Measurements from ENCODE around the gene SLC39A3. TPM values are rescaled to one million over a fixed set of nuclear protein-coding genes. Genes with fewer than 3 reads are reported as not detected.

SLC39A3 gene
- total RNA-seq, 1 experiment from 2014 or later: 32.4 TPM

- TF ChIP-seq, protein P1, sequence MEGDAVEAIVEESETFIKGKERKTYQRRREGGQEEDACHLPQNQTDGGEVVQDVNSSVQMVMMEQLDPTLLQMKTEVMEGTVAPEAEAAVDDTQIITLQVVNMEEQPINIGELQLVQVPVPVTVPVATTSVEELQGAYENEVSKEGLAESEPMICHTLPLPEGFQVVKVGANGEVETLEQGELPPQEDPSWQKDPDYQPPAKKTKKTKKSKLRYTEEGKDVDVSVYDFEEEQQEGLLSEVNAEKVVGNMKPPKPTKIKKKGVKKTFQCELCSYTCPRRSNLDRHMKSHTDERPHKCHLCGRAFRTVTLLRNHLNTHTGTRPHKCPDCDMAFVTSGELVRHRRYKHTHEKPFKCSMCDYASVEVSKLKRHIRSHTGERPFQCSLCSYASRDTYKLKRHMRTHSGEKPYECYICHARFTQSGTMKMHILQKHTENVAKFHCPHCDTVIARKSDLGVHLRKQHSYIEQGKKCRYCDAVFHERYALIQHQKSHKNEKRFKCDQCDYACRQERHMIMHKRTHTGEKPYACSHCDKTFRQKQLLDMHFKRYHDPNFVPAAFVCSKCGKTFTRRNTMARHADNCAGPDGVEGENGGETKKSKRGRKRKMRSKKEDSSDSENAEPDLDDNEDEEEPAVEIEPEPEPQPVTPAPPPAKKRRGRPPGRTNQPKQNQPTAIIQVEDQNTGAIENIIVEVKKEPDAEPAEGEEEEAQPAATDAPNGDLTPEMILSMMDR (conservative IDR thresholded peaks at IDR 0.05): no peak
- Histone ChIP-seq H2BK20ac (ENCODE audit: low read depth, low read length, poor library complexity, severe bottlenecking) (no peak overlapping the region), H3K4ac (ENCODE audit: low read depth, low read length) (no peak overlapping the region), H3K23me2 (ENCODE audit: insufficient read length, low read depth, low read length, poor library complexity, severe bottlenecking) (peaks cover 5% of the 10 kb centered on the region), H2BK5ac (ENCODE audit: insufficient read length, low read length) (no peak overlapping the region), H3K27ac (ENCODE audit: insufficient read length, low read depth, low read length) (no peak overlapping the region), H3K23ac (ENCODE audit: insufficient read length, low read depth, low read length) (no peak overlapping the region), H4K8ac (replicated peaks; ENCODE audit: insufficient read length, low read depth, low read length) (no peak overlapping the region), H3K14ac (ENCODE audit: insufficient read depth, low read length) (no peak overlapping the region), H4K20me1 (ENCODE audit: control insufficient read depth, insufficient read depth, insufficient read length) (no peaks in the 10 kb centered on the region), H4K91ac (ENCODE audit: insufficient read length, low read depth, low read length) (no peak overlapping the region), H3T11ph (ENCODE audit: low read length) (no peak overlapping the region), H3K56ac (ENCODE audit: insufficient read length, low read depth, low read length) (no peak overlapping the region), H3K27me3 (ENCODE audit: insufficient read depth, low read length) (no peaks in the 10 kb centered on the region), H2AFZ (ENCODE audit: low read length) (no peak overlapping the region), H2BK120ac (ENCODE audit: low read depth, low read length, poor library complexity, severe bottlenecking) (no peak overlapping the region), H3K4me1 (ENCODE audit: insufficient read depth, low read length) (no peaks in the 10 kb centered on the region), H2BK12ac (ENCODE audit: insufficient read length, low read depth, low read length) (no peak overlapping the region), H3K18ac (ENCODE audit: insufficient read length, low read depth, low read length) (no peak overlapping the region), H3K79me2 (ENCODE audit: insufficient read depth, low read length) (no peaks in the 10 kb centered on the region), H3K9me3 (ENCODE audit: control insufficient read depth, low read depth, low read length) (no peaks in the 10 kb centered on the region), H2AK5ac (ENCODE audit: insufficient read length, low read length) (no peak overlapping the region), H2BK15ac (ENCODE audit: low read depth, low read length) (no peak overlapping the region), H3K79me1 (ENCODE audit: insufficient read depth, low read depth, low read length, poor library complexity, severe bottlenecking) (no peaks in the 10 kb centered on the region), H4K5ac (ENCODE audit: insufficient read length, low read depth, low read length) (no peak overlapping the region), H3K4me2 (ENCODE audit: insufficient read depth, insufficient read length, low read length) (no peak overlapping the region), H3K9ac (ENCODE audit: extremely low read depth, insufficient read length, low read length) (no peak overlapping the region)
- H3K27ac Mint-ChIP-seq: no peak overlapping the region
- H3K4me1 Mint-ChIP-seq: peaks cover 5 to 6% of the 10 kb centered on the region in 2 experiments
- H3K4me3 Mint-ChIP-seq: no peak overlapping the region
- WGBS (ENCODE audit: extremely low coverage, insufficient read length, low lambda C conversion rate): no CpG with 5 or more reads among the region's 15 CpGs
- no peak for DNase-seq
- peaks cover 4% of the 10 kb centered on the region for H3K27me3 Mint-ChIP-seq (ENCODE audit: low read depth)
- no peaks in the 10 kb centered on the region; a peak in 1 of 5 replicates for H3K9me3 Mint-ChIP-seq
- H3K36me3 Mint-ChIP-seq (ENCODE audit: insufficient read depth in 1 of 3, low read depth in 3 of 3): peaks cover 33 to 45% (median 40%) of the 10 kb centered on the region in 3 experiments
Observed at GRCh38 chr19:2736550-2737190, 3.1 kb downstream of the SLC39A3 start.
